ENCODE measurements around the gene NFKBIA.
"Not testable (repeated sequence)": the region's sequence is repeated elsewhere in the genome, so short reads cannot be mapped to it uniquely, and the experiment has no call there.

NFKBIA gene, protein sequence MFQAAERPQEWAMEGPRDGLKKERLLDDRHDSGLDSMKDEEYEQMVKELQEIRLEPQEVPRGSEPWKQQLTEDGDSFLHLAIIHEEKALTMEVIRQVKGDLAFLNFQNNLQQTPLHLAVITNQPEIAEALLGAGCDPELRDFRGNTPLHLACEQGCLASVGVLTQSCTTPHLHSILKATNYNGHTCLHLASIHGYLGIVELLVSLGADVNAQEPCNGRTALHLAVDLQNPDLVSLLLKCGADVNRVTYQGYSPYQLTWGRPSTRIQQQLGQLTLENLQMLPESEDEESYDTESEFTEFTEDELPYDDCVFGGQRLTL

DNA sequence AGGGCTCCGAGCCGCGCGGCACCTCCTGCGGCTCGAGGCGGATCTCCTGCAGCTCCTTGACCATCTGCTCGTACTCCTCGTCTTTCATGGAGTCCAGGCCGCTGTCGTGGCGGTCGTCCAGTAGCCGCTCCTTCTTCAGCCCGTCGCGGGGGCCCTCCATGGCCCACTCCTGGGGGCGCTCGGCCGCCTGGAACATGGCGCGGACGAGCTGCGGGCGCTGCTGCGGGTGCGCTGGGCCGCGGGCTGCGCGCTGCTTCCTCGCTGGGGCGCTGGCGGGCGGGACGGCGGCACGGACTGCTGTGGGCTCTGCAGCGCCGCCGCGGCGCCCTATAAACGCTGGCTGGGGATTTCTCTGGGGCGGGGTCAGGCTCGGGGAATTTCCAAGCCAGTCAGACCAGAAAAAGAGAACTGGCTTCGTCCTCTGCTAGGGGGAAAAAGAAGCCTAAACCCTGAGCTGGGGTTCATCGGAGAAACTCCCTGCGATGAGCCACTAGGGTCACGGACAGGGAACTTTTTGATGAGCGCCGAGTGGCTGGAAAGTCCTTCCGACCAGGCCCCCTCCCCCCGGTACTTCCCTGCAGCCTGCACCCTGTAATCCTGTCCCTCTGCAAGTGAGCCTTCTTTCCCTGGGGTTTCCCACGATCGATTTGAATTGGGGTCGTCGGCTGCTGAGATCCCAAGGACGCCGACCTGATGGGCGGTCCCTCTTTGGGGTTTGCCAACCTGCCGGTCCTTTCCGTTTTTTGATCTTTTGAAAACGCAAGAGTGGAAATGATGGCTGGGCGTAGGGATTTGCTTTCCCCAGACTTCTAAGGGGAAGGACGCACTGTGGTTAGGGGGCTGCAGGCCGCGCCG, at the start of gene NFKBIA:
NFKBIA (minus strand) TSS at position 301 of the 855 bp plus-strand sequence; CDS start at position 196, 105 bp downstream.
- DNase-seq (ENCODE audit: low spot score), result peak; percentile 56

DNA sequence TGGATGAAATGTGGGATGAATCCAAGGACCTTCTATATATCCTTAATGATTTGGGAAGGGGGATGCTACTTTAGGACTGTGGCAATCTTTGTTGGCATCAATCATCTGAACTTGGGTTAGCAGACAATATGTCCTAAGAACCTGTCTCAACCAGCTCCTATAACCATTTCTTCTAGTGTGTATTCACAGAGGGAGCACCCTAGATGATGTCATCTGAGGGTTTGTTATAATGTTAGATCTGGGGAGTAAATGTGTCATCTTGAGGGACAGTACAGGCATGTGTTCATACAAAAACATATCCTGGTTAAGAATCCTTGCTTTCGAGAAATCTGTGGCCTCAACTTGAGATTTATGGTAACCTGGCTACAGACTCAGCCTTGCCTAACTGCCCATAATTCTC, 41.9 kb upstream of the NFKBIA start:
- DNase-seq (ENCODE audit: low spot score), result no peak

DNA sequence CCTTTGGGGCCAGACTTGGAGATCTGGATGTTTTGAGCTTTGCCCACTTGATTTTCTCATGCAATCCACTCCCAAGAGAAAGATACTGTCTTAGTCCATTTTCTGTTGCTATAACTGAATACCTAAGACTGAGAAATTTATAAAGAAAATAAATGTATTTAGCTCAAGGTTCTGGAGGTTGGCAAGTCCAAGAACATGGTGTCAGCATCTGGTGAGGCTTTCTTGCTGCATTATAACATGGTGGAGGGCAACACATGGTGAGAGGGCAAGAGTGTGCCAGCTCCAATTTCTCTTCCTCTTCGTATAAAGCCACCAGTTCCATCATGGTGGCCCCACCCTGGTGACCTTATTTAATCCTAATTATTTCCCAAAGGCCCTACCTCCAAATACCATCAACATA, 39.6 kb upstream of the NFKBIA start:
- no peak for DNase-seq (ENCODE audit: low spot score)

- DNase-seq (ENCODE audit: low spot score), result no peak
Measured at GRCh38 chr14:35441160-35441559, 36.6 kb upstream of the NFKBIA start.

DNA sequence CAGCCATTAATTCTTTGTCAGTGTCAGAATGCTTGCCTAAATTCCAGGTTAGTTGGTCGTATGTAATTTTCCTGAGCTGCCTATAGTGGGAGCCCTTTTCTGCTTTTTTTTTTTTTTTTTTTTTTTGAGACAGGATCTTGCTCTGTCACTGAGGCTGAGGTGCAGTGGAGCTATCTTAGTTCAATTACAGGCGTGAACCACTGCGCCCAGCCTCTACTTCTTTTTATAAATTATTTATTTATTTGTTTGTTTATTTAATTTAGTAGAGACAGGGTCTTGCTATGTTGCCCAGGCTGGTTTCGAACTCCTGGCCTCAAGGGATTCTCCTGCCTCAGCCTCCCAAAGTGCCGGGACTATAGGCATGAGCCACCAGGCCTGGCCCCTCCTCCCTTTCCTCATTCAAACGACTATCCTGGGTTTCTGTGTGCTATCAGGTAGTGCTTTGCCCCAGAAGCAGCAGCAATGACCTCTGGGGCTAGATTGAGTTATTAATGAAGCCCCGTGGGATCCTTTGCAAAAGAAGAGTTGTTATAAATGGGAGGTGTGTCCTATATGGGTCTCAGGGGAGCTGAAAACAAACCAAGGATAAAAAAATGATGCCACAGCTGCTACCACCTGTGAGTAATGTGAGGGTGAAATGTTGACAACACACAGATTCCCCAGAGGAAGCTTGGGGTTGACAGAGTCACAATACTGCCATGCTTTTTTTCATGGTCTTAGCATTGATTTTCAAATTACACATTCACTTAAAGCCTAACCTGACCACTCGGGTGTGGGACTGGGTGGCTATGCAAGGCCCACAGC, 34.6 kb upstream of the NFKBIA start:
- DNase-seq (ENCODE audit: low spot score), result peak; percentile 6

DNA sequence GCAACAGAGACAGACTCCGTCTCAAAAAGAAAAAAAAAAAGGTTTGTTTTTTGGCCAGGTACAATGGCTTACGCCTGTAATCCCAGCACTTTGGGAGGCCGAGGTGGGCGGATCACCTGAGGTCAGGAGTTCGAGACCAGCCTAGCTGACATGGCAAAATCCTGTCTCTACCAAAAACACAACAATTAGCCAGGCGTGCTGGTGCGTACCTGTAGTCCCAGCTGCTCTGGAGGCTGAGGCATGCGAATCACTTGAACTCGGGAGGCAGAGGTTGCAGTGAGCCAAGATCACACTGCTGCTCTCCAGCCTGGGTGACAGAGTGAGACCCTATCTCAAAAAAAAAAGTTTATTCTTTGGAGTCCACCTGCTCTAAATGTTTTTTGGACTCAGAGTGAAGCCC, 33.9 kb upstream of the NFKBIA start:
- not testable (repeated sequence) for DNase-seq (ENCODE audit: low spot score)

DNA sequence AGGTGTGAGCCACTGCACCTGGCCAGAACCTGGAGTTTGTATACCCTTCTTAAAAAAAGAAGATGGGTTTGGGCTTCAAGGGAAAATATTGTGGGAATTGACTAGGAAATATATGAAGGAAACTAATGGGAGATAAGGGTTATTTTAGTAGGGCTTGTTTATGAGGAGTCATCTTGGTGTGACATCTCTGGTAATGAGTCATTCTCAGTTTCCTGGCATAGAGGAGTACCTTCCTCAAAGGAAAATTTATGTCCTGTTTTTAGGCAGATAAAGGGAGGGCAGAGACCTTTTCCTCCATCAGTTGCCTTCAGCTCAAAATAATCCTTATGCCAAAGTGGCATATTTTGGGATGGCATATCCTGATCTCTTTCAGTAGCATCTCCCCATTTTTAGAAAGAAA, 30.6 kb upstream of the NFKBIA start:
- no peak for DNase-seq (ENCODE audit: low spot score)

DNA sequence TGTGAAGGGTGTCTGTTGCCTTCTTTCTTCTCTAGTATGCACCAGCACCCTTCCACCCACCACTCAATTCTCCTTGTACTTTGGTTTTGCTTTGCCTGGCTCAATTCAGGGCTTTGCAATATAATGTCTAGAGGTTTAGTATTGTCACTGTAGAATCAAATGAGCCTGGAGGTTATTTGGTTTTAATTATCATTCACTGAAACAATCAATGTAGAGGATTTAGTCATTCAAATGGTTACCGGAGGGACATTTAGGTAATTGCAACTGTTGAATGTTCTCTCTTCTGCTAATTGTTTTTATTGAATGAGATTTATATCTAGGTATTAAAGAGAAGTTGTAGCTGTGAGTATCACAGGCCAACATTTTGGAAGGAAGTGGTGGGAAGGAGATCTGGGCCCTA, 29.3 kb upstream of the NFKBIA start:
- no peak for DNase-seq (ENCODE audit: low spot score)

DNA sequence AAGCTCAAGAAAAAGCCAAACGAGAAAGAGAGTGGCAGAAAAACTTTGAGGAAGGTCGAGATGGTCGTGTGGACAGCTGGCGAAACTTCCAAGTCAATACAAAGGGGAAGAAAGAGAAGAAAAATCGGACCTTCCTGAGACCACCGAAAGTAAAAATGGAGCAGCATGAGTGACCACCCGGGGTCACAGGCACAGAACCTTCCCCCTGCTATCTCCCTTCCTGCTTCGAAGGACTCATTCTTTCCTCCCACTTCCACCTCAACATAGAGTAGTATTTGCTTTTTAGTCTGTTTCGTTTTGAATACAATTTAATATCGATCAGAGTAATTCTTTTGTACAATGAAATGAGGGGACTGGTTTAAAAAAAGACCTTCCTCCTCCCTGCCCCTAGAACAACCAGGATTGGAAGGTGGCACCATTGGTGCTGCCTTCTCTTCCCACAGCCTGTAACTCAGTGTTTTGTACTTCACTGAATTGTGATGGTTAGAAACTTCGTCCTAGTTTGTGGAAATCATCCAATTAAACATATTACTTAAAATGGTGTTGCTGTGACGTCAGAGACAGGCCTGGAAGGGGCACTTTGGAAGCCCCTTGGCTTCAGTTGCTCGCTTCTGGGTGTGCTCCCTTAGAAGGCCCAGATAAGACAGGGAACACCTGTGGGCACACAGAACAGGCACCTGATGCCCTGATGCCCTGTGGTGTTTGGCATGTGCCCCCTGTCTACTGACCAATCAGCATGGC, 26.1 kb upstream of the NFKBIA start:
- no peak for DNase-seq (ENCODE audit: low spot score)

DNA sequence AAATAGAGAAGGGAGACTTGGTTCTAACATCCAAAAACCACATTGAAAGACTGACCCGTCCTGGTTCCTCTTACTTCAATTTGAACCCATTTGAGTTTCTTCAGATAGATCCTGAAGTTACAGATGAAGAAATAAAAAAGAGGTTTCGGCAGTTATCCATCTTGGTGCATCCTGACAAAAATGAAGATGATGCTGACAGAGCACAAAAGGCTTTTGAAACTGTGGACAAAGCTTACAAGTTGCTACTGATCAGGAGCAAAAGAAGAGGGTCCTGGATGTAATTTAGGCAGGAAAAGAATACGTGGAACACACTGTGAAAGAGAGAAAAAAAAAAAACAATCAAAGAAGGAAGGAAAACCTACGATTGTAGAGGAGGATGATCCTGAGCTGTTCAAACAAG, 25.4 kb upstream of the NFKBIA start:
- DNase-seq (ENCODE audit: low spot score), result no peak

DNA sequence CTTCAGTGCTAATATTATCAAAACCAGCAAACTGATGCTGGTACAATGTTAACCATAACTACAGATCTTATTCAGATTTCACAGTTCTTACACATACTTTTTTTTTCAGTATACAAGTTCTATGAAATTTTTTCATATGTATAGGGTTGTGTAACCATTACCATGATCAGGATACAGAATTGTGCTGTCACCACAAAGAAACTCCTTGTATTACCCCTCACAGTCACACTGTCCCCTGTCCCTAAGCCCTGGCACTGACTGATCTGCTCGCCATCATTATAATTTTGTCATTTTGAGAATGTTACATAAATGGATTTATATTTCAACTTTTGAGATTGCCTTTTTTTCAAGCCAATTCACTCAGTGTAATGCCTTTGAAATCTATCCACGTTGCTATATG, 21.3 kb upstream of the NFKBIA start:
- DNase-seq (ENCODE audit: low spot score), result no peak

- DNase-seq (ENCODE audit: low spot score), result no peak
Measured at GRCh38 chr14:35423621-35424020, 19.1 kb upstream of the NFKBIA start.

DNA sequence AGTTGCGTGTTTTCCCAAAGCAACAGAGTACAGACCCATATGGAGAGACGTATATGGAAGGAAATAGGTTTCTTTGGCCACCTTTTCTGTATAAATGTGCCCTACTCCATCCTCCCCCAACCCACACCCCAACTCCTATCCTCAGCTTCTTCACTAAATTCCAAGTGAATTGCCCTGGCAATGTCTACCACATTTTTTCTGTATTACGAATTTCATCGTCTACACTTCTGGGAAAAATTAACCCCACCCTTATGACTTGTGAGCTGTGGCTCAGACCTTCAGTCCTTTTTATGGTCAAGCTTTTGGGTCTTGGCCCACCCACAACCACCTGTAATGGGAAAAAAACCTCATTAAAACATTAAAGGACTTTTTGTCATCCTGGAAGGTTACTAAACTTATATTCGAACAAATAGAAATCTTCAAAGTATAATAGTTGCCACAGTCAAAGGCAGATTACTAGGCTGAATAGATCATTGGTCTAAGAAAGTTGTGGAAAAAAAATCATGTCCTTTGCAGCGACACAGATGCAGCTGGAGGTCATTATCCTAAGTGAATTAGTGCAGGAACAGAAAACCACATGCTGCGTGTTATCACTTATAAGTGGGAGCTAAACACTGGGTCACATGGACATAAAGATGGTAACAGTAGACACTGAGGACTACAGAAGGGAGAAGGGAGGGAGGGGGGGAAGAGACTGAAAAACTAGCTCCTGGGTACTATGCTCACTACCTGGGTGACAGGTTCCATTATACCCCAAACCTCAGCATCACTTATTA, 15.7 kb upstream of the NFKBIA start:
- no peak for DNase-seq (ENCODE audit: low spot score)

GRCh38 chr14:35419429-35419841, 14.9 kb upstream of the NFKBIA start:
- no peak for DNase-seq (ENCODE audit: low spot score)

DNA sequence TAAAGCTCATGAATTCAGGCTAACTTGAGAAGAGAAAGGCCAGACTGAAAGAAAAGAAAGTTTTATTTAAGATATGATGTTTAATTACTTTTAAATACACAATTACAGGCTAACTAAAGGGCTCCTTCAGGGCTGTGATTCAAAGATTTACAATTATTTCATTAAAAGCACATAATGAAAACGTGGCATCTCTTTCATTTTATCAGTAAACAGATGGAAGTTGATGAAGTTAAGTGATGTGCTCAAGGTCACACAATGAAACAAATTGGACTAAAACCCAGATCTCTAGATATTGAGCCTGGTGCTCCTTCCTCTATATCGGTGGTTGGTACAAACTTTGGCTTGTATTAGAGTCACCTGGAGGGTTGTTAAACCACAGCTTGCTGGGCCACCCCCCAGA, 13.5 kb upstream of the NFKBIA start:
- no peak for DNase-seq (ENCODE audit: low spot score)

- DNase-seq (ENCODE audit: low spot score), result no peak
Measured at GRCh38 chr14:35416108-35416750, 11.7 kb upstream of the NFKBIA start.

DNA sequence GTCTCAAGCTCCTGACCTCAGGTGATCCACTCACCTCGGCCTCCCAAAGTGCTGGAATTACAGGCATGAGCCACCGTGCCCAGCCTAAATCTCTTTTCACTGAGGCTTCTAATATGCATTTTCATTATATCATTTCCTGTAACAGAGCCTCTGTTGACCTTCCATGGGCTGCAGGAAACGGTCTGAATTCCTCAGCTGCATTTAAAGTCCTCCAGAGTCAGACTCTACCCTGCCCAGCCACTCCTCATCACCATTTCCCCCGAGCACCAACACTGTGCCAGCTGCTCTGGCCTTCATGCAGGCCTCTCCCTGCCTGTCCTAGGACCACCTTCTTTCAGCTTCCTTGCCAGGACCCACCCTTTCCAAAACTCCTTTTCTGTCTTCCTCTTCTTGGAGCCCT, 9.8 kb upstream of the NFKBIA start:
- DNase-seq (ENCODE audit: low spot score), result no peak

DNA sequence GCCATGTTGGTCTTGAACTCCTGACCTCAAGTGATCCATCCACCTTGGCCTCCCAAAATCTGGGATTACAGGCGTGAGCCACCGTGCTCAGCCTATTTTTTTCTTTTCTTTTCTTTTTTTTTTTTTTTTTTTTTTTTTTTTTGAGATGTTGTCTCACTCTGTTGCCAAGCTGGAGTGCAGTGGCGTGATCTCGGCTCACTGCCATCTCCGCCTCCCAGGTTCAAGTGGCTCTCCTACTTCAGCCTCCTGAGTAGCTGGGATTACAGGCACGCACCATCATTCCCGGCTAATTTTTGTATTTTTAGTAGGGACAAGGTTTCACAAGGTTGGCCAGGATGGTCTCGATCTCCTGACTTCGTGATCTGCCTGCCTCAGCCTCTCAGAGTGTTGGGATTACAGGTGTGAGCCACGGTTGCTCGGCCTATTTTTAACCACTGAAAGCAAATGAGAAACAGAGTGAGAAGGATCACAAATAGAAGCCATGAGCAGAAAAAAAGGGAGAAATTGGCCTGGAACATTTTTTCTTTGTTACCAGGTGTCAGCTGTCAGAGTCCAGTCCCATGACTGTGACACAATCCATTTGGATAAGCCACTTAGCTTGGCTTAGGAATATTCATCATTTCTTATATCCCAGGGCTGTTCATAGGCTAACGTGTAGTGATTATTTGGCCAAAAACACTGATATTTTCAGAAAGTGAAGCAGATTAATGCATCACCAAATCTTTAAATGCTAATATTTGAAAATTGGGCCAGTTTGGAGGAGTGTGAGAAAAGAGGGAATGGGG, 7.9 kb upstream of the NFKBIA start:
- no peak for DNase-seq (ENCODE audit: low spot score)

- no peak for DNase-seq (ENCODE audit: low spot score)
Measured at GRCh38 chr14:35410858-35411257, 6.3 kb upstream of the NFKBIA start.

DNA sequence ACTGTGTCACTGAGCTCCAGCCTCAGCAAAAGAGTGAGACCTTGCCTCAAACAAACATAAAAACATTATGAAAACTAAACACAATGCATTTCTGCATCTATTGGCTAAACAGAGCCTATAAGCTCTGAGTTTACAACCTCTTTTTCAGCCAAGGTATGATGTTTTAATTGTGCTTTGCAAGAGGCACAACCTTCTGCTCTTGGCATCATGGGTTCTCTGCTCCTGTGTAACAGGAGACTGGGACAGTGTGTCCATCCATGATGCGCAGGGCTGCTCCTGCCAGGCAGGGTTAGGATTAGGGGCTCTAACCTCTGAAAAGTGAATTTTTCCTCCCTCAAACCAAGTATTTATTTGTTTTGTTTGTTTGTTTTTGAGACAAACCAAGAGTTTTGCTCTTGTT, 5.0 kb upstream of the NFKBIA start:
- no peak for DNase-seq (ENCODE audit: low spot score)

Measured in HuH-7.5 (cell line).